Adrenal gland (tissue), 5 donors: ENCODE results near the gene FGFBP2.

Experiments used
- POLR2A ChIP-seq, 2 donors: fragments of 450-650 bp; IDR thresholded peaks; one replicate each; pipeline ENCODE4 v1.6.1; 2017; ENCODE audit warnings: antibody characterized with exemption in 2 of 2, mild to moderate bottlenecking in 2 of 2, moderate library complexity in 1 of 2
- TF ChIP-seq, protein P1 (sequence below), 6 experiments: fragments of 450-650 bp in 4 of 6; fragments of 200-600 bp in 2 of 6; sonication (generic) in 1 of 6; IDR thresholded peaks; 1 replicate in 5 of 6; 2 replicates in 1 of 6; pipeline versions ENCODE4 v1.5.1 to v1.8.0; 2016 to 2021; ENCODE audit warnings: antibody characterized with exemption in 6 of 6, mild to moderate bottlenecking in 2 of 6, moderate library complexity in 1 of 6
- donor health status: DM: no; HTN: no; CAD: no.

DNA sequence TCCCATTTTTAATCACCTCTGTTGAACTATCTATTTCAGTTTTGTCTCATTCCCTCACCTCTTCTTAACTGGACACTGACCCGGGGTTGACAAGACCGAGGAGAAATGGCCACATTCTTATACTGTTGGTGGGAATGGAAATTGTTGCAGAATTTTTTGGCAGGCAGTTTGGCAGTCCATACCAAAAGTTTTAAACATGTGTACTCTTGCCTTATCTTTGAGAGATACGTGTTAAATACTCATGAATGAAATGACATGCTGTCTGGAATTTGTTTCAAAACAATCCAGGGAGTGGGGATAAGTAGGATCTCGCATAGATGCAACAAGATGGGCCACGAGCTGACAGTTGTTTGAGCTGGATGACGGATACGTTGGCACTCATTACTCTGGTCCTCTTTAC, 36.5 kb downstream of the FGFBP2 start:
- TF ChIP-seq, protein P1, sequence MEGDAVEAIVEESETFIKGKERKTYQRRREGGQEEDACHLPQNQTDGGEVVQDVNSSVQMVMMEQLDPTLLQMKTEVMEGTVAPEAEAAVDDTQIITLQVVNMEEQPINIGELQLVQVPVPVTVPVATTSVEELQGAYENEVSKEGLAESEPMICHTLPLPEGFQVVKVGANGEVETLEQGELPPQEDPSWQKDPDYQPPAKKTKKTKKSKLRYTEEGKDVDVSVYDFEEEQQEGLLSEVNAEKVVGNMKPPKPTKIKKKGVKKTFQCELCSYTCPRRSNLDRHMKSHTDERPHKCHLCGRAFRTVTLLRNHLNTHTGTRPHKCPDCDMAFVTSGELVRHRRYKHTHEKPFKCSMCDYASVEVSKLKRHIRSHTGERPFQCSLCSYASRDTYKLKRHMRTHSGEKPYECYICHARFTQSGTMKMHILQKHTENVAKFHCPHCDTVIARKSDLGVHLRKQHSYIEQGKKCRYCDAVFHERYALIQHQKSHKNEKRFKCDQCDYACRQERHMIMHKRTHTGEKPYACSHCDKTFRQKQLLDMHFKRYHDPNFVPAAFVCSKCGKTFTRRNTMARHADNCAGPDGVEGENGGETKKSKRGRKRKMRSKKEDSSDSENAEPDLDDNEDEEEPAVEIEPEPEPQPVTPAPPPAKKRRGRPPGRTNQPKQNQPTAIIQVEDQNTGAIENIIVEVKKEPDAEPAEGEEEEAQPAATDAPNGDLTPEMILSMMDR (IDR thresholded peaks at IDR 0.05): no peak
- TF ChIP-seq POLR2A (IDR thresholded peaks at IDR 0.05): no peak
